Measurements from ENCODE around the gene PRSS22. TPM values are rescaled to one million over a fixed set of nuclear protein-coding genes. Genes with fewer than 3 reads are reported as not detected.

The PRSS22 gene
- total RNA-seq, 1 donor, result not detected

DNA sequence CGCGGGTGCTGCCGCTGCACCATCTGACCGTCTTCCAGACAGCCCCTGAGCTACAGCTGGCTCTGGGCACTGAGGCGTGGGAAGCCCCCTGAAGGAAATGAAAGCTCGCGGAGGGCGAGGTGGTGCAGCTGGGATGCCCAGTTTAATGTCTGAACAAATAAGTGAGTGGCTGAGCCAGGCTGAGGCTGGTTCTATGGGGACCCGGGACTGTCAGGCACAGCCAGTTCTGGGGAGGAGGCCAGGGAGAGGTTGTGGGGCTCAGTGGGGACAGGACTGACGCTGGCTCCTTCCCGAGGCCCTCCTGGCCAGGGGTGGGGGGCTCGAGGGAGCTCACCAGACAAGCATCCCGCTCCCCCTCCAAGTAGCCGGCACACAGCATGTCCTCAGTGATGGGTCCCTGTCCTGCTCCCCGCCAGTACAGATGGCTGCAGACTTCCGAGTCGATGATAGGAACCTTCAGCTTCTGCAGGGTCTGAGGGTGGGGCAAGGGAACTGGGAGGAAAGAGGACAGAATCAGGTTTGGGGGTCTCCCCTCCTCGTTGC lies 4.4 kb downstream of the PRSS22 start:
- TF ChIP-seq, protein P1, sequence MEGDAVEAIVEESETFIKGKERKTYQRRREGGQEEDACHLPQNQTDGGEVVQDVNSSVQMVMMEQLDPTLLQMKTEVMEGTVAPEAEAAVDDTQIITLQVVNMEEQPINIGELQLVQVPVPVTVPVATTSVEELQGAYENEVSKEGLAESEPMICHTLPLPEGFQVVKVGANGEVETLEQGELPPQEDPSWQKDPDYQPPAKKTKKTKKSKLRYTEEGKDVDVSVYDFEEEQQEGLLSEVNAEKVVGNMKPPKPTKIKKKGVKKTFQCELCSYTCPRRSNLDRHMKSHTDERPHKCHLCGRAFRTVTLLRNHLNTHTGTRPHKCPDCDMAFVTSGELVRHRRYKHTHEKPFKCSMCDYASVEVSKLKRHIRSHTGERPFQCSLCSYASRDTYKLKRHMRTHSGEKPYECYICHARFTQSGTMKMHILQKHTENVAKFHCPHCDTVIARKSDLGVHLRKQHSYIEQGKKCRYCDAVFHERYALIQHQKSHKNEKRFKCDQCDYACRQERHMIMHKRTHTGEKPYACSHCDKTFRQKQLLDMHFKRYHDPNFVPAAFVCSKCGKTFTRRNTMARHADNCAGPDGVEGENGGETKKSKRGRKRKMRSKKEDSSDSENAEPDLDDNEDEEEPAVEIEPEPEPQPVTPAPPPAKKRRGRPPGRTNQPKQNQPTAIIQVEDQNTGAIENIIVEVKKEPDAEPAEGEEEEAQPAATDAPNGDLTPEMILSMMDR (IDR thresholded peaks at IDR 0.05; ENCODE audit: extremely low read depth, low read depth, low read length), result no peak
- no peaks in the 10 kb centered on the region for H3K9me3 ChIP-seq (ENCODE audit: low read depth, low read length)
- H3K27me3 ChIP-seq (ENCODE audit: insufficient read depth, low read length), result peaks cover 29% of the 10 kb centered on the region
- DNase-seq (ENCODE audit: insufficient read length, low spot score, missing footprints), result peak; percentile 14
- no peak overlapping the region for H3K4me2 ChIP-seq (ENCODE audit: insufficient read depth, low read length)
- H3K4me1 ChIP-seq (ENCODE audit: insufficient read depth, low read length), result peaks cover 4% of the 10 kb centered on the region
- no peaks in the 10 kb centered on the region for H3K36me3 ChIP-seq (ENCODE audit: insufficient read depth, low read length)
- H3K27ac ChIP-seq (ENCODE audit: low read depth, low read length), result no peak overlapping the region
- H2AFZ ChIP-seq (ENCODE audit: low read length), result no peak overlapping the region
- no peak overlapping the region for H3K4me3 ChIP-seq (ENCODE audit: insufficient read depth, low read length)
- H4K20me1 ChIP-seq (ENCODE audit: insufficient read depth, low read length), result no peaks in the 10 kb centered on the region
- no peaks in the 10 kb centered on the region for H3K79me2 ChIP-seq (ENCODE audit: insufficient read depth, low read length)

DNA sequence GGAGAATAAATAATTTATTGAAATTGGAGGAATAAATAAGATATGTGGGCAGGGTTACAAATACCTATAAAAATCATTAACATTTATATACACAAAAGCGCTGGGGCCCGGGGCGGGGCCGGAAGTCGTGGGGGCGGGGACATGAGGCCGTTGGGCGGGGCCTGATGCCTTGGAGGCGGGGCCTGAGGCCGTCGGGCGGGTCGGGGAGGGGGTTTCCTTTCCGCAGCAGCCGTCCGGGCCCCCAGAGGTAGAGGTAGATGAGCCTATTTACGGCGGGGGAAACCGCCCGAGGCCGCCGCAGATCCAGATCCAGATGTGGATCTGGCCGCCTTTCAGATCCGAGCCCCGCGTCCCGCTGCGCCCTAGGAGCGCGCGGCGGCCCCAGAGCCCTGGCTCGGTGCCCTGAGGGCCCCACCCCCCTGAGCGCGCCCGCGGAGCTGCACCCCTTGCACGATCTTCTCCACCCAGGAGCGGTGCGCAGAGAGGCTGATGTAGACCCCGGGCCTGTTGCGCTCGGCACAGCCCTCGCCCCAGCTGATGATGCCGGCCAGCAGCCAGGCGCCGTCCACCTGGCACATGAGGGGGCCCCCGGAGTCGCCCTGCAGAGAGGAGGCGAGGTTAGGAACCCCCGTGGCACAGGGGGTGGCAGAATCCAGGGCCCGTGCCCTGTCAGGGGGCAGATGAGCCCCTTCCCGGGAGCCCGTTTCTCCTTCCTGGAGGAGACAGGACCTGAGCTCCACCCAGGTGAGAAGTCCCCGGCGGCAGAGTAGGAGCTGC lies 5.1 kb downstream of the PRSS22 start:
- no peaks in the 10 kb centered on the region for H3K36me3 ChIP-seq (ENCODE audit: insufficient read depth, low read length)
- no peak overlapping the region for H3K27ac ChIP-seq (ENCODE audit: low read depth, low read length)
- DNase-seq (ENCODE audit: insufficient read length, low spot score, missing footprints), result peak; percentile 57
- no peaks in the 10 kb centered on the region for H3K9me3 ChIP-seq (ENCODE audit: low read depth, low read length)
- H3K27me3 ChIP-seq (ENCODE audit: insufficient read depth, low read length), result peaks cover 22% of the 10 kb centered on the region
- H4K20me1 ChIP-seq (ENCODE audit: insufficient read depth, low read length), result no peaks in the 10 kb centered on the region
- no peak overlapping the region for H3K4me3 ChIP-seq (ENCODE audit: insufficient read depth, low read length)
- H3K4me2 ChIP-seq (ENCODE audit: insufficient read depth, low read length), result no peak overlapping the region
- H2AFZ ChIP-seq (ENCODE audit: low read length), result no peak overlapping the region
- TF ChIP-seq, protein P1 (IDR thresholded peaks at IDR 0.05; ENCODE audit: extremely low read depth, low read depth, low read length), result no peak
- H3K4me1 ChIP-seq (ENCODE audit: insufficient read depth, low read length), result peaks cover 3% of the 10 kb centered on the region
- no peaks in the 10 kb centered on the region for H3K79me2 ChIP-seq (ENCODE audit: insufficient read depth, low read length)

DNA sequence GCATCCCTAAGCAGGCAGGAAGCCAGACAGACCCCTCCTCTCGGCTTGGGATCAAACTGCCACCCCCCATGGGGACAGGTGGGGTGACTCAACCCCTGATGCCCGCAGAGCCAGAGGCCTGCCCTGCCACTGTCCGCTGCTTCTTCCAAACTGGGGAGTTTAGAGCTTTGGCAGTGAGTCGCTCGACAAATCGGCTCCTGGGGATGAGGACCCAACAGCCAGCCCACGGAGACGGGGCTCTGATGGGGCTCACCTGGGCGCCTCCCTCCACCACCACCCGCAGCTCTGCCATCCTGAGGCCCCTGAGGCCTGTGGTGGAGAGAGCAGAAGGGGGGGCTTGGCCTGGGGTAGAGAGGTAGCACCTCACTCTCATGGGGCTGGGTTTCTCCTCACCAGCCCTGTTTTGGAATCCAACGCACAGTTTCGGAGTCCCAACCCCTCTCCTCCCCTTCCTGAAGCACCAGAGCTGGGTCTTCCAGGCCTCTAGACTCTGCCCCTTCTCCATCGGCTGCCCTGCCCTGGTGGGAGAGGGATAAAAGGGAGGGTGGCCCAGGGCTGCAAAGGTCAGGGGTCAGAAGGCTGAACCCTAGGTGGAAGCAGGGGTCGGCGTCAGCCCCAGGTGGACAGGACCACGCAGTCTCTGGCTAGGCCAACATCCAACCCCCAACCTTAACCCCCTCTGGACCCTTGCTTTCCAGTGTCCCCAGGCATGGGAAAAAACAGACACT lies 5.8 kb downstream of the PRSS22 start:
- Histone ChIP-seq H4K20me1 (ENCODE audit: insufficient read depth, low read length) (no peaks in the 10 kb centered on the region), H3K4me3 (ENCODE audit: insufficient read depth, low read length) (no peak overlapping the region), H3K79me2 (ENCODE audit: insufficient read depth, low read length) (no peaks in the 10 kb centered on the region), H2AFZ (ENCODE audit: low read length) (no peak overlapping the region), H3K27me3 (ENCODE audit: insufficient read depth, low read length) (peaks cover 20% of the 10 kb centered on the region), H3K9me3 (ENCODE audit: low read depth, low read length) (no peaks in the 10 kb centered on the region), H3K27ac (ENCODE audit: low read depth, low read length) (no peak overlapping the region), H3K4me2 (ENCODE audit: insufficient read depth, low read length) (no peak overlapping the region), H3K4me1 (ENCODE audit: insufficient read depth, low read length) (peaks cover 3% of the 10 kb centered on the region), H3K36me3 (ENCODE audit: insufficient read depth, low read length) (no peaks in the 10 kb centered on the region)
- TF ChIP-seq, protein P1 (IDR thresholded peaks at IDR 0.05; ENCODE audit: extremely low read depth, low read depth, low read length), result no peak
- DNase-seq (ENCODE audit: insufficient read length, low spot score, missing footprints), result peak; percentile 81

Measured in osteoblast (primary cell).